SK-N-SH (cell line): ENCODE data around the gene PSMA1. TPM values are rescaled to one million over a fixed set of nuclear protein-coding genes. Genes with fewer than 3 reads are reported as not detected.

Experiments
- CTCF ChIA-PET: fragments of 300-600, 350-600 bp; formaldehyde crosslinking; extraction: SDS; loops from one replicate; lab custom pipeline; 2021; lab: Yijun Ruan, JAX
- POLR2A ChIA-PET: fragments of 350-600 bp; sonication (Branson Sonifier 250); formaldehyde crosslinking; extraction: SDS; loops from one replicate; lab custom pipeline; 2020; ENCODE audit warnings: antibody characterized with exemption, inconsistent platforms; lab: Yijun Ruan, JAX
- DNase-seq: peaks from one replicate; pipeline ENCODE4 v3.0.0; 2012
- H2AFZ ChIP-seq: fragments of 200-600 bp; sonication (generic); 2 replicates; pipeline ENCODE4 v1.8.1; 2016; ENCODE audit warnings: antibody characterized with exemption, mild to moderate bottlenecking, low read depth
- H3F3A ChIP-seq: fragments of 200-600 bp; sonication (generic); replicated peaks from 2 replicates; pipeline ENCODE3; 2016; ENCODE audit warnings: antibody characterized with exemption, mild to moderate bottlenecking; ENCODE audit not compliant: insufficient read depth
- H3K27ac ChIP-seq, 2 experiments: fragments of 200-500 bp in 1 of 2; fragments of 200-600 bp in 1 of 2; sonication (Bioruptor generic) in 1 of 2; sonication (generic), shearing (Covaris generic) in 1 of 2; 2 replicates each; pipeline versions ENCODE4 v1.5.1 to v1.6.1; 2014 to 2016; ENCODE audit warnings: low read depth in 2 of 2, inconsistent platforms in 1 of 2, low read length in 1 of 2, mild to moderate bottlenecking in 1 of 2, mixed read lengths in 1 of 2
- H3K27me3 ChIP-seq: fragments of 200-600 bp; sonication (generic), shearing (Covaris generic); 2 replicates; pipeline ENCODE4 v1.6.1; 2016; ENCODE audit warnings: mixed run types; ENCODE audit not compliant: insufficient read depth
- H3K36me3 ChIP-seq, 2 experiments: fragments of 200-500 bp in 1 of 2; fragments of 200-600 bp in 1 of 2; sonication (Bioruptor generic) in 1 of 2; sonication (generic) in 1 of 2; replicated peaks in 1 of 2; 2 replicates each; pipeline versions ENCODE3 to v1.5.1; 2014 to 2016; ENCODE audit warnings: low read length in 1 of 2, mild to moderate bottlenecking in 1 of 2; ENCODE audit not compliant: insufficient read depth in 2 of 2, control insufficient read depth in 1 of 2
- H3K4me1 ChIP-seq, 2 experiments: fragments of 200-500 bp in 1 of 2; fragments of 200-600 bp in 1 of 2; sonication (Bioruptor generic) in 1 of 2; sonication (generic), shearing (Covaris generic) in 1 of 2; 2 replicates each; pipeline versions ENCODE4 v1.5.1 to v1.6.1; 2014 to 2016; ENCODE audit warnings: low read depth in 1 of 2, low read length in 1 of 2, mixed run types in 1 of 2; ENCODE audit not compliant: insufficient read depth in 2 of 2, control insufficient read depth in 1 of 2
- H3K4me2 ChIP-seq: fragments of 200-600 bp; sonication (generic), shearing (Covaris generic); 2 replicates; pipeline ENCODE4 v1.6.1; 2017; ENCODE audit warnings: mixed run types
- H3K4me3 ChIP-seq, 2 experiments: fragments of 200-500 bp in 1 of 2; fragments of 200-600 bp in 1 of 2; sonication (Bioruptor generic) in 1 of 2; sonication (generic), shearing (Covaris generic) in 1 of 2; 2 replicates each; pipeline versions ENCODE4 v1.5.1 to v1.8.1; 2014 to 2016; ENCODE audit warnings: low read depth in 2 of 2, inconsistent platforms in 1 of 2, low read length in 1 of 2, mild to moderate bottlenecking in 1 of 2, mixed read lengths in 1 of 2, moderate library complexity in 1 of 2
- H3K79me2 ChIP-seq: fragments of 200-600 bp; sonication (generic); 2 replicates; pipeline ENCODE4 v1.8.1; 2017; ENCODE audit warnings: mild to moderate bottlenecking; ENCODE audit not compliant: insufficient read depth
- H3K9ac ChIP-seq: fragments of 200-600 bp; sonication (generic); 2 replicates; pipeline ENCODE4 v1.6.1; 2017; ENCODE audit warnings: mixed run types
- H3K9me2 ChIP-seq: fragments of 200-600 bp; sonication (generic); 2 replicates; pipeline ENCODE4 v1.6.1; 2017; ENCODE audit warnings: mixed run types
- H3K9me3 ChIP-seq: fragments of 200-600 bp; sonication (generic); 2 replicates; pipeline ENCODE4 v1.6.1; 2017; ENCODE audit warnings: mixed run types, mild to moderate bottlenecking, moderate library complexity
- H4K20me1 ChIP-seq: fragments of 200-600 bp; sonication (generic); 2 replicates; pipeline ENCODE4 v1.6.1; 2017; ENCODE audit warnings: mild to moderate bottlenecking, mixed run types; ENCODE audit not compliant: insufficient read depth
- FOXJ3 ChIP-seq: sonication (generic); formaldehyde crosslinking; IDR thresholded peaks from 2 replicates; pipeline ENCODE4 v1.5.1; 2020; ENCODE audit warnings: mild to moderate bottlenecking, missing genetic modification reagents
- IRF3 ChIP-seq: fragments of 150-350 bp; IDR thresholded peaks from 2 replicates; pipeline ENCODE4 v1.6.1; 2016; ENCODE audit warnings: mild to moderate bottlenecking, low read depth, low read length
- JUND ChIP-seq: IDR thresholded peaks from 2 replicates; pipeline ENCODE4 v1.4.0; 2012
- MEF2A ChIP-seq: IDR thresholded peaks from 2 replicates; pipeline ENCODE4 v1.4.0; 2012; ENCODE audit warnings: low read depth, borderline replicate concordance
- NRF1 ChIP-seq: IDR thresholded peaks from 2 replicates; pipeline ENCODE4 v1.6.1; 2012; ENCODE audit warnings: low read depth, mild to moderate bottlenecking, low read length
- RCOR1 ChIP-seq: fragments of 150-350 bp; IDR thresholded peaks from 2 replicates; pipeline ENCODE4 v1.6.1; 2017; ENCODE audit warnings: antibody characterized with exemption, low read length
- RFX5 ChIP-seq: IDR thresholded peaks from 2 replicates; pipeline ENCODE4 v1.6.1; 2012; ENCODE audit warnings: mild to moderate bottlenecking, improper control_type of control experiment, low read length
- RXRA ChIP-seq: IDR thresholded peaks from 2 replicates; pipeline ENCODE4 v1.4.0; 2012; ENCODE audit warnings: low read depth, mild to moderate bottlenecking, borderline replicate concordance
- SIN3A ChIP-seq: IDR thresholded peaks from 2 replicates; pipeline ENCODE4 v1.6.1; 2012; ENCODE audit warnings: low read depth, mild to moderate bottlenecking, low read length, moderate library complexity, borderline replicate concordance
- SMC3 ChIP-seq: IDR thresholded peaks from 2 replicates; pipeline ENCODE4 v1.6.1; 2012; ENCODE audit warnings: low read depth, low read length, improper control_type of control experiment
- TCF12 ChIP-seq: IDR thresholded peaks from 2 replicates; pipeline ENCODE4 v1.4.0; 2012
- TEAD4 ChIP-seq: IDR thresholded peaks from 2 replicates; pipeline ENCODE4 v1.4.0; 2012; ENCODE audit warnings: mild to moderate bottlenecking, borderline replicate concordance; ENCODE audit not compliant: insufficient read depth
- USF1 ChIP-seq: IDR thresholded peaks from 2 replicates; pipeline ENCODE4 v1.4.0; 2012; ENCODE audit warnings: low read depth, borderline replicate concordance
- USF2 ChIP-seq: fragments of 150-350 bp; IDR thresholded peaks from 2 replicates; pipeline ENCODE4 v1.6.1; 2017; ENCODE audit warnings: antibody characterized with exemption, low read length, low read depth, borderline replicate concordance
- YY1 ChIP-seq: IDR thresholded peaks from 2 replicates; pipeline ENCODE4 v1.4.0; 2012; ENCODE audit warnings: low read depth, mild to moderate bottlenecking
- ZBTB33 ChIP-seq: IDR thresholded peaks from 2 replicates; pipeline ENCODE4 v1.4.0; 2012; ENCODE audit warnings: low read depth, borderline replicate concordance
- WGBS: methylation state at CpG from one replicate; pipeline ENCODE4 v1.1.6; 2017; ENCODE audit warnings: low lambda C conversion rate; 5-methylcytosine and 5-hydroxymethylcytosine counted together
- polyA plus RNA-seq, 3 experiments: library from polyadenylated mRNA; depleted of rRNA; stranded (reverse); fragments of >200 nt; gene quantifications; 2 replicates each; pipeline ENCODE4 v1.2.3, GENCODE V29; 2012

Gene PSMA1
- polyA plus RNA-seq, 1 of the 3 experiments (the other 2 are of a cell fraction), result 166 TPM

GRCh38 chr11:14542324-14542723, 22.1 kb upstream of the PSMA1 start:
- H3K79me2 ChIP-seq, result no peaks in the 10 kb centered on the region
- H3K4me1 ChIP-seq, result peaks cover 0 to 5% of the 10 kb centered on the region in 2 experiments; a peak in 1 of 4 replicates
- CTCF ChIA-PET, result interaction anchor here (0.7 to 3.8 kb wide), 3 partner anchors 42 to 365 kb away, joined by 3 to 26 read pairs (median 3); no protein-coding TSS in a partner anchor
- TF ChIP-seq JUND (no peak), TCF12 (no peak), USF2 (no peak), IRF3 (no peak), TEAD4 (no peak), RCOR1 (no peak)
- no peaks in the 10 kb centered on the region for H4K20me1 ChIP-seq
- H3F3A ChIP-seq, result no peaks in the 10 kb centered on the region
- H3K4me3 ChIP-seq, result no peak overlapping the region
- no peak overlapping the region for H3K9ac ChIP-seq
- H3K36me3 ChIP-seq, result no peaks in the 10 kb centered on the region
- no peaks in the 10 kb centered on the region for H3K9me2 ChIP-seq
- H2AFZ ChIP-seq, result no peak overlapping the region
- no peaks in the 10 kb centered on the region for H3K9me3 ChIP-seq
- H3K4me2 ChIP-seq, result no peak overlapping the region
- H3K27me3 ChIP-seq, result no peaks in the 10 kb centered on the region
- no peak overlapping the region for H3K27ac ChIP-seq
- DNase-seq, result no peak
- POLR2A ChIA-PET, result no interaction called here

- Histone ChIP-seq H3K79me2 (no peaks in the 10 kb centered on the region), H3K9me3 (no peaks in the 10 kb centered on the region), H3K27me3 (no peaks in the 10 kb centered on the region), H3K27ac (no peak overlapping the region), H3K4me3 (no peak overlapping the region), H3K9me2 (no peaks in the 10 kb centered on the region), H3K36me3 (no peaks in the 10 kb centered on the region)
- DNase-seq, result no peak
- ChIA-PET CTCF (interaction anchor here (3.8 kb wide), 1 partner anchor 366 kb away, joined by 26 read pairs; no protein-coding TSS in a partner anchor), POLR2A (no interaction called here)
- TF ChIP-seq FOXJ3 (CRISPR knock-in tag) (no peak), SMC3 (no peak), ZBTB33 (no peak), YY1 (no peak), RFX5 (no peak), RXRA (no peak), TCF12 (no peak), JUND (no peak), SIN3A (no peak), USF1 (no peak), NRF1 (no peak), MEF2A (no peak)
- TF ChIP-seq, all 33 proteins: peak for 0
- H3F3A ChIP-seq, result no peaks in the 10 kb centered on the region
- H3K4me2 ChIP-seq, result no peak overlapping the region
- peaks cover 0 to 5% of the 10 kb centered on the region in 2 experiments; a peak in 1 of 4 replicates for H3K4me1 ChIP-seq
- H4K20me1 ChIP-seq, result no peaks in the 10 kb centered on the region
- no peak overlapping the region for H2AFZ ChIP-seq
- WGBS, result 65% methylated on average over 6 of the region's 6 CpGs
- no peak overlapping the region for H3K9ac ChIP-seq
Measured at GRCh38 chr11:14541192-14541947, 21.2 kb upstream of the PSMA1 start.
